Measurements from ENCODE around the gene OTULINL. TPM values are rescaled to one million over a fixed set of nuclear protein-coding genes. Genes with fewer than 3 reads are reported as not detected.

OTULINL gene
- polyA plus RNA-seq, 3 donors: 56.8 to 107 (median 92.9) TPM

GRCh38 chr5:14557791-14558415, 23.7 kb upstream of the OTULINL start:
- H3K4me3 ChIP-seq (replicated peaks in 1 of 3; ENCODE audit: low read depth in 2 of 3, low read length in 3 of 3): peak overlapping the region in 1 of 3 experiments; percentile 6
- WGBS (ENCODE audit: insufficient coverage): 29% methylated on average over 5 of the region's 8 CpGs
- peaks cover 42 to 49% of the 10 kb centered on the region in 2 donors for H3K4me1 ChIP-seq (ENCODE audit: control insufficient read depth in 1 of 2, insufficient read depth in 2 of 2, low read length in 2 of 2)
- peaks cover 46% of the 10 kb centered on the region for H3K4me1 Mint-ChIP-seq
- intact Hi-C loops (cut with micrococcal nuclease): no loop called here
- H3K4me3 Mint-ChIP-seq: peak overlapping the region in 1 of 2 donors; percentile 49
- H3K9me3 ChIP-seq (replicated peaks in 1 of 2; ENCODE audit: control insufficient read depth in 1 of 2, insufficient read depth in 1 of 2, low read length in 2 of 2): no peaks in the 10 kb centered on the region
- no peak for DNase-seq
- H3K36me3 ChIP-seq (replicated peaks in 1 of 2; ENCODE audit: control insufficient read depth in 1 of 2, insufficient read depth in 2 of 2, low read length in 2 of 2): peaks cover 0 to 18% of the 10 kb centered on the region in 2 donors
- H3K27me3 ChIP-seq (ENCODE audit: control insufficient read depth in 2 of 2, insufficient read depth in 2 of 2, low read length in 2 of 2): no peaks in the 10 kb centered on the region
- H3K27me3 Mint-ChIP-seq (ENCODE audit: low read depth in 3 of 3): no peaks in the 10 kb centered on the region
- H4K20me1 ChIP-seq (ENCODE audit: insufficient read depth, low read length): no peaks in the 10 kb centered on the region
- H3K27ac ChIP-seq (ENCODE audit: low read depth in 1 of 2, low read length in 2 of 2): peak overlapping the region in 1 of 2 donors; percentile 62
- H2AFZ ChIP-seq (ENCODE audit: insufficient read depth, low read depth, low read length, poor library complexity, severe bottlenecking): no peak overlapping the region
- no peak overlapping the region for H3K9ac ChIP-seq (ENCODE audit: insufficient read depth, low read length, poor library complexity, severe bottlenecking)
- H3K9me3 Mint-ChIP-seq: peaks cover 0 to 2% (median 0%) of the 10 kb centered on the region in 7 donors
- peak overlapping the region in 5 of 7 donors; percentile 20 to 78 (median 59) for H3K27ac Mint-ChIP-seq
- TF ChIP-seq CTCF (IDR thresholded peaks at IDR 0.05): no peak
- H3K4me2 ChIP-seq (replicated peaks; ENCODE audit: extremely low read depth, low read length, poor library complexity, severe bottlenecking): peak overlapping the region; percentile 14
- H3K79me2 ChIP-seq (ENCODE audit: insufficient read depth, low read length): no peaks in the 10 kb centered on the region
- H3K36me3 Mint-ChIP-seq: peaks cover 3 to 10% of the 10 kb centered on the region in 2 donors

- Mint-ChIP-seq H3K36me3 (peaks cover 10 to 24% of the 10 kb centered on the region in 2 donors), H3K27ac (peak overlapping the region; percentile 55 to 91 (median 90)), H3K4me3 (peak overlapping the region; percentile 32 to 83), H3K27me3 (ENCODE audit: low read depth in 3 of 3) (no peaks in the 10 kb centered on the region), H3K9me3 (peaks cover 0 to 3% (median 0%) of the 10 kb centered on the region in 7 donors), H3K4me1 (peaks cover 53% of the 10 kb centered on the region)
- TF ChIP-seq CTCF (IDR thresholded peaks at IDR 0.05): no peak
- peaks cover 42 to 53% of the 10 kb centered on the region in 2 donors for H3K4me1 ChIP-seq (ENCODE audit: control insufficient read depth in 1 of 2, insufficient read depth in 2 of 2, low read length in 2 of 2)
- H3K4me3 ChIP-seq (replicated peaks in 1 of 3; ENCODE audit: low read depth in 2 of 3, low read length in 3 of 3): peak overlapping the region in 2 of 3 experiments; percentile 6 to 42
- no peaks in the 10 kb centered on the region for H3K27me3 ChIP-seq (ENCODE audit: control insufficient read depth in 2 of 2, insufficient read depth in 2 of 2, low read length in 2 of 2)
- H3K79me2 ChIP-seq (ENCODE audit: insufficient read depth, low read length): no peaks in the 10 kb centered on the region
- H2AFZ ChIP-seq (ENCODE audit: insufficient read depth, low read depth, low read length, poor library complexity, severe bottlenecking): peak overlapping the region; percentile 50
- H3K4me2 ChIP-seq (replicated peaks; ENCODE audit: extremely low read depth, low read length, poor library complexity, severe bottlenecking): peak overlapping the region; percentile 62
- peak in 2 of 3 donors; percentile 26 to 44 for DNase-seq
- no peaks in the 10 kb centered on the region for H4K20me1 ChIP-seq (ENCODE audit: insufficient read depth, low read length)
- intact Hi-C loops (cut with micrococcal nuclease): no loop called here
- no peak overlapping the region for H3K9ac ChIP-seq (ENCODE audit: insufficient read depth, low read length, poor library complexity, severe bottlenecking)
- peaks cover 0 to 27% of the 10 kb centered on the region in 2 donors for H3K36me3 ChIP-seq (replicated peaks in 1 of 2; ENCODE audit: control insufficient read depth in 1 of 2, insufficient read depth in 2 of 2, low read length in 2 of 2)
- H3K27ac ChIP-seq (ENCODE audit: low read depth in 1 of 2, low read length in 2 of 2): peak overlapping the region; percentile 50 to 62
- H3K9me3 ChIP-seq (replicated peaks in 1 of 2; ENCODE audit: control insufficient read depth in 1 of 2, insufficient read depth in 1 of 2, low read length in 2 of 2): no peaks in the 10 kb centered on the region
- WGBS (ENCODE audit: insufficient coverage): 0% methylated on average over 1 of the region's 10 CpGs
Measured at GRCh38 chr5:14560091-14560595, 21.4 kb upstream of the OTULINL start.

Measured in CD14-positive monocyte (primary cell).